Cardiac muscle cell (in vitro differentiated cells and primary cell): ENCODE results near the gene HPDL. TPM values are rescaled to one million over a fixed set of nuclear protein-coding genes. Genes with fewer than 3 reads are reported as not detected.

ENCODE experiments used
- DNase-seq, 2 donors: peaks; one replicate each; pipeline versions ENCODE4 v3.0.0 to v3.0.0-alpha.2; 2010 to 2017; ENCODE audit warnings: low read depth in 1 of 2, low spot score in 1 of 2
- H3K27ac ChIP-seq: fragments of 200-600 bp; sonication (generic); 2 replicates; pipeline ENCODE4 v1.5.1; 2016
- H3K27me3 ChIP-seq: fragments of 200-600 bp; sonication (generic); 2 replicates; pipeline ENCODE4 v1.6.0; 2016; ENCODE audit warnings: control low read depth
- H3K36me3 ChIP-seq: fragments of 200-600 bp; sonication (generic); 2 replicates; pipeline ENCODE4 v1.5.1; 2016; ENCODE audit warnings: control low read depth
- H3K4me1 ChIP-seq: fragments of 200-600 bp; sonication (generic); 2 replicates; pipeline ENCODE4 v1.8.1; 2017; ENCODE audit warnings: low read depth, mild to moderate bottlenecking, mixed run types
- H3K4me3 ChIP-seq: fragments of 200-600 bp; sonication (generic); 2 replicates; pipeline ENCODE4 v1.5.1; 2016; ENCODE audit warnings: mild to moderate bottlenecking
- H3K9me3 ChIP-seq: fragments of 200-600 bp; sonication (generic); 2 replicates; pipeline ENCODE4 v1.5.1; 2017; ENCODE audit warnings: low read depth, mild to moderate bottlenecking, control low read depth
- CTCF ChIP-seq: IDR thresholded peaks from 2 replicates; pipeline ENCODE4 v1.5.1; 2012; ENCODE audit warnings: low read depth, mild to moderate bottlenecking, low read length
- polyA plus RNA-seq: library from polyadenylated mRNA; unstranded; fragments of >200 nt; fragmentation: Nextera tagmentation; extraction: Ambion mirVana; gene quantifications from 2 replicates; pipeline ENCODE4 v1.2.1, GENCODE V29; 2016
- total RNA-seq: library from RNA; depleted of rRNA; stranded (reverse); fragments of >200 nt; gene quantifications from 2 replicates; pipeline ENCODE4 v1.2.3, GENCODE V29; 2016

The HPDL gene
- total and polyA plus RNA-seq, 2 experiments from 2014 or later: 1.3 to 3.3 TPM

- no peak overlapping the region for H3K4me3 ChIP-seq
- H3K9me3 ChIP-seq: no peaks in the 10 kb centered on the region
- H3K36me3 ChIP-seq: no peaks in the 10 kb centered on the region
- peak overlapping the region; percentile 54 for H3K27ac ChIP-seq
- no peaks in the 10 kb centered on the region for H3K27me3 ChIP-seq
- DNase-seq: no peak
- H3K4me1 ChIP-seq: peaks cover 16% of the 10 kb centered on the region
- no peak for TF ChIP-seq CTCF
Observed at GRCh38 chr1:45348966-45349677, 22.4 kb downstream of the HPDL start.

GRCh38 chr1:45351508-45351907, 24.8 kb downstream of the HPDL start:
- no peaks in the 10 kb centered on the region for H3K9me3 ChIP-seq
- no peak for DNase-seq
- no peaks in the 10 kb centered on the region for H3K27me3 ChIP-seq
- no peak for TF ChIP-seq CTCF
- H3K4me3 ChIP-seq: no peak overlapping the region
- H3K27ac ChIP-seq: no peak overlapping the region
- no peaks in the 10 kb centered on the region for H3K36me3 ChIP-seq
- peaks cover 16% of the 10 kb centered on the region for H3K4me1 ChIP-seq

GRCh38 chr1:45353685-45354084, 27.0 kb downstream of the HPDL start:
- no peak overlapping the region for H3K27ac ChIP-seq
- H3K4me3 ChIP-seq: no peak overlapping the region
- no peak for DNase-seq
- no peak for TF ChIP-seq CTCF
- no peaks in the 10 kb centered on the region for H3K27me3 ChIP-seq
- no peaks in the 10 kb centered on the region for H3K9me3 ChIP-seq
- H3K36me3 ChIP-seq: no peaks in the 10 kb centered on the region
- H3K4me1 ChIP-seq: peaks cover 9% of the 10 kb centered on the region

DNA sequence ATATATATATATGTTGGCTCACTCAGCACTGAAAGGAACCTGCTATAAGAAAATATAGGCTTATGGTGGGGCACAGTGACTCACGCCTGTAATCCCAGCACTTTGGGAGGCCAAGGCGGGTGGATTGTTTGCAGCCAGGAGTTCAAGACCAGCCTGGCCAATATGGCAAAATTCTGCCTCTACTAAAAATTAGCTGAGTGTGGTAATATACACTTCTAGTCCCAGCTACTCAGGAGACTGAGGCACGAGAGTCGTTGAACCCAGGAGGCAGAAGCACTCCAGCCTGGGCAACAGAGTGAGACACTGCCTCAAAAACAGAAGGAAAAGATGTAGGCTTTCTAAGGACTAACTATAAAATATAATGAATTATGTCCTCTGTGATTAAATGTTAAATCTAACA, 28.1 kb downstream of the HPDL start:
- H3K36me3 ChIP-seq: no peaks in the 10 kb centered on the region
- H3K9me3 ChIP-seq: no peaks in the 10 kb centered on the region
- no peak overlapping the region for H3K4me3 ChIP-seq
- H3K27ac ChIP-seq: no peak overlapping the region
- H3K27me3 ChIP-seq: no peaks in the 10 kb centered on the region
- TF ChIP-seq CTCF: no peak
- no peaks in the 10 kb centered on the region for H3K4me1 ChIP-seq
- no peak for DNase-seq

DNA sequence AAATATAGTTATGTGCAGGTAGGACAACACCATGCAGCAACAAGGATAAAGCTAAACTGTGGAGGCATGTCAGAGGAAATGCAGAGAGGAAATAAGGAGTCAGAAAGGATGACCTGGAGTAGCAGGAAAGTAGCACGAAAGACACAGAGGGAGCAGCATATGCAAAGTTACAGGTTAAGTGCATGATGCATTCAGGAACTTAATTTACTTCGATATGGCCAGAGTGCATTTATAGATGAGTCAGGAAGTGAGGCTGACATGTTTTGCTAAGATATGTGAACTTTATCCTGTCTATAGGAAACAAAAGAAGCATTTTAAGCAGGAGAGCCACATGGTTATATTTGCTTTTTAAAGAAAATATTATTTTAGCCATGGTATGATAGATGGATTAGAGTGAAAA, 29.0 kb downstream of the HPDL start:
- TF ChIP-seq CTCF: no peak

More for the DNA sequence above, 29.0 kb downstream of the HPDL start:
- Histone ChIP-seq H3K36me3 (no peaks in the 10 kb centered on the region), H3K4me3 (no peak overlapping the region), H3K4me1 (peaks cover 8% of the 10 kb centered on the region), H3K9me3 (no peaks in the 10 kb centered on the region), H3K27ac (no peak overlapping the region), H3K27me3 (no peaks in the 10 kb centered on the region)
- no peak for DNase-seq
